ENCODE results near the gene NOP16.

NOP16 gene

GRCh38 chr5:176381423-176381822 is 7.0 kb downstream of the NOP16 start:
- no peak for DNase-seq (ENCODE audit: low read depth)
- H3K4me3 ChIP-seq (ENCODE audit: low read depth, low read length), result no peak overlapping the region
- TF ChIP-seq CTCF (IDR thresholded peaks at IDR 0.05; ENCODE audit: low read depth, low read length, missing control alignments), result no peak

- DNase-seq (ENCODE audit: low read depth), result no peak
- H3K4me3 ChIP-seq (ENCODE audit: low read depth, low read length), result no peak overlapping the region
- no peak for TF ChIP-seq CTCF (IDR thresholded peaks at IDR 0.05; ENCODE audit: low read depth, low read length, missing control alignments)
These were observed 8.5 kb downstream of the NOP16 start for GRCh38 chr5:176379881-176380280.

- TF ChIP-seq CTCF (IDR thresholded peaks at IDR 0.05; ENCODE audit: low read depth, low read length, missing control alignments), result no peak
- DNase-seq (ENCODE audit: low read depth), result no peak
- no peak overlapping the region for H3K4me3 ChIP-seq (ENCODE audit: low read depth, low read length)
These were observed 15.1 kb downstream of the NOP16 start for GRCh38 chr5:176373100-176373818.

DNA sequence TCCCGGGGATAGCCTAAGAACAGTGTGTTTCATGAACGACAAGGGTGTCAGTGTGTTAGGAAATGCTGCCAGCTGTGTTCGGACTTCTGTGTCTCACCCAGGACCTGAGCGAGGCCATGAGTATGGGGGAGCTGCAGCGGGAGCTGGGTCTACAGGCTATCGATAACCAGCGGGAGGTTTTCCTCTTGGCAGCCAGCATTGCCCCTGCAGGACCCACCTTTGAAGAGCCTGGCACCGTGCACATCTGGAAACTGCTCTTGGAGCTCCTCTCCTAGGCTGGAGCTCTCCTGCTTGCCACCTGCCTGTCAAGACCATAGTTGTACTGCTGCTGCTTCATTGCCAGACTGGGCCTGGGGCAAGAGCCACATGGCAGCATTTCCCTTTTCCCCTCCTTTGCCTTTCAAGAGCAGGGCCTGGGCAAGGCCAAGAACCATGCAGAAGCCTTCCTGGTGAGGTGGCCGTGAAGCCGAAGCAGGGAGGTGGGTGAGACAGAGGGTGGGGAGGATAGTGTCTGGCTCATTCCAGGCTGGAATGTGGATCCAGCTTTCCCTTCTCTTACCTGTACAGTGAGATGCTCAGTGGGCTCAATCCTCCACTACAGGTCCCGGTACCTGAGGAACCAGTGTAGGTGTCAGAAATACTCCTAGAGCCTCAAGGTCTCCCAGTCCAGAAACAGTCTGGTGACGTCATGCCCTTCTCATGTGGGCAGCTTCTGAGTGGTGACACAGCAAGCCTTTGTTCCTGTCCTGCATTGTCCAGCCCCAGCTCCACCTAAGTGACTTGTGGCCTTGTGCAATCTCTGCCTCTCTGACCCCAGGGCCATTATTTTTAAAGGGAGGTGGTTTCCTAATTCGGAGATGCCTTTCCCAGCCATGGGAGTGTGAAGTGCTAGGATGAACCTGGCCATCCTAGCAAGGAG is 16.5 kb downstream of the NOP16 start:
- DNase-seq (ENCODE audit: low read depth), result no peak
- no peak for TF ChIP-seq CTCF (IDR thresholded peaks at IDR 0.05; ENCODE audit: low read depth, low read length, missing control alignments)
- no peak overlapping the region for H3K4me3 ChIP-seq (ENCODE audit: low read depth, low read length)

GRCh38 chr5:176369934-176370711 is 18.3 kb downstream of the NOP16 start:
- DNase-seq (ENCODE audit: low read depth), result no peak
- TF ChIP-seq CTCF (IDR thresholded peaks at IDR 0.05; ENCODE audit: low read depth, low read length, missing control alignments), result no peak
- no peak overlapping the region for H3K4me3 ChIP-seq (ENCODE audit: low read depth, low read length)

GRCh38 chr5:176368726-176369125 is 19.7 kb downstream of the NOP16 start:
- no peak for TF ChIP-seq CTCF (IDR thresholded peaks at IDR 0.05; ENCODE audit: low read depth, low read length, missing control alignments)
- no peak overlapping the region for H3K4me3 ChIP-seq (ENCODE audit: low read depth, low read length)
- no peak for DNase-seq (ENCODE audit: low read depth)
